Hematopoietic multipotent progenitor cell treated with erythropoietin and hydrocortisone succinate and interleukin-3 and kit ligand, for 4 days (in vitro differentiated cells): ENCODE data around the gene NUDT2.

Source experiments
- DNase-seq: peaks from one replicate; pipeline ENCODE4 v3.0.0-alpha.2; 2015

NUDT2 gene

DNA sequence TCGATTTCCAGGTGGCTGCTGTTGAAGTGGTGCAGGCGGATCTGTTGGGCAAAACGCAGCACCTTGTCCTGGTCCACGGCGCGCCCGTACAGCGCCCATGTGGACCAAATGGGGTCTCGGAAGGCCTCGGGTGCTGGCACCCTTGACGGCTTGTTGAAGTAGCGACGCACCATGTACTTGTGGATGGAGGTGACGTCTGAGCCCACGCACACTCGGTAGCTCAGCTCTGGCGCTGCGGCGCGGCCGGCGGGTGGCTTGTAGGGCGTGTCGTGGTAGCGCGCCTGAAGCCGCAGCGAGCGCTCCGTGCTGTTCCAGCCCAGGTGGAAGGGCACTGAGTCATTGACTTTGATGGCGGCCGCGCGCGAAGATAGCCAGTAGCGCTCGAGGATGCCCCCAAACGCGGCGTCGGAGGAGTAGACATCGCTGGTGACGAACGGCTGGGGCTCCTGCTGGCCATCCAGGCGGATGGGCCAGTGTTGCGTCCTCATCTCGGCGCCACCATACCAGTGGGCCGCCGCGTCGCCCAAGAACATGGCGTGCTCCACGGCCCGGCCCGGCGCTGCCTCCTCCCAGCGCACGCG lies 42.6 kb downstream of the NUDT2 start:
- no peak for DNase-seq

DNA sequence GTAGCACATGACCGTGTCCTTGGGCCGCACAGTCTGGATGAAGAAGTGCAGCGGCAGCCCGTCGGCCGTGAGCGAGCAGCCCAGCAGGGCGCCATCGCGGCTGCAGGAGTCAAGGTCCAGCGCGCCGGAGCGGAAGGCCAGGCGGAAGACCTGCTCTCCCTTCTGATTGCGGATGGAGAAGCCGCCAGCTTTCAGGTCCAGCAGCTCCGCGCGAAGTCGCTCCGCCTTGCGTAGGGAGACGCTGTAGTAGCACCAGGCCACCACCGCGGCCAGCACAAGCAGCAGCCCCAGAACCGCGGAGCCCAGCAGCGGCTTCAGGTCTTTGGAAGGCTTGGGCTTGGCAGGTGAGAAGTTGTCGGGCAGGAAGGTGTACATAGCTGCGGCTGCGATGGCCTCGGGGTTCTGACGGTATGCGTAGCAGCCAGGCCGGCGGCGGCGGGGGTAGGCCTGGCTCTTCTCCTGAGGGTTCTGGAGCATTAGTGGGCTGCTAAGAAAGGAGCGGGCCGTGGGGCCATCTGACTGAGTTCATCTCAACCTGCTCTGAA lies 43.2 kb downstream of the NUDT2 start:
- DNase-seq, result no peak

DNA sequence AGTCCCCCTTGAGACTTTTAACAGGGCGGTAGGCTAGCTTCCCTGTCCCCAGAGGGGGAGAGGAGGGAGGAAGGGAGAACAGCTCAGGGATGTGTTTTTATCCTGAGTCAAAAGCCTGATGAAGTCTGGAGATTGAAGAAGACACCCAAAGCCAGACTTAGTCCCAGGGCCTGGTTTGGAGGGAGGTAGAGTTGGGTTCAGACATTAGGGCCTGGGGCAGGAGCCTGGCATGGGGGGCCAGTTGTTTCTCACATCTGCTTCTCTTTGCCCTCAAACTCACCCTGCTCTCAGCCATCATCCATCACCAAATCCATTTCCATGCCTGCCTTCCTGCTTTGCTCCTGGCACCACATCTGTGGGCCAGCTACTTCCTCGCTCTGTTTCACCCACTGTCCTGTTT lies 44.4 kb downstream of the NUDT2 start:
- DNase-seq, result no peak

DNA sequence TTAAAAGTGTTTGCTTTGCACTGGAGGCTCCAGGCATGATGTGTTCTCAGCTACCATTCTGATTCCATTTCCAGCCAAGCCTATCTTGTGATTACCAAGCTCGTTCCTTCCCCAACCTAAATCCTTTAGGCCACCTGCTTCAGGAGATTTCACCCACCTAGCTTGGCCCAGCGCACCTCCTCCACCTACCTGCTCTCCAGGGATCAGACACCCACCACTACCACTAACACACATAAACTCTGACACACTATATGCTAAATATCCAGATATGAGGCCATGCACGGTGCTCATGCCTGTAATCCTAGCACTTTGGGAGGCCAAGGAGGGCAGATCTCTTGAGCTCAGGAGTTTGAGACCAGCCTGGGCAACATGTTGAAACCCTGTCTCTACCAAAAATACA lies 45.0 kb downstream of the NUDT2 start:
- DNase-seq, result no peak

DNA sequence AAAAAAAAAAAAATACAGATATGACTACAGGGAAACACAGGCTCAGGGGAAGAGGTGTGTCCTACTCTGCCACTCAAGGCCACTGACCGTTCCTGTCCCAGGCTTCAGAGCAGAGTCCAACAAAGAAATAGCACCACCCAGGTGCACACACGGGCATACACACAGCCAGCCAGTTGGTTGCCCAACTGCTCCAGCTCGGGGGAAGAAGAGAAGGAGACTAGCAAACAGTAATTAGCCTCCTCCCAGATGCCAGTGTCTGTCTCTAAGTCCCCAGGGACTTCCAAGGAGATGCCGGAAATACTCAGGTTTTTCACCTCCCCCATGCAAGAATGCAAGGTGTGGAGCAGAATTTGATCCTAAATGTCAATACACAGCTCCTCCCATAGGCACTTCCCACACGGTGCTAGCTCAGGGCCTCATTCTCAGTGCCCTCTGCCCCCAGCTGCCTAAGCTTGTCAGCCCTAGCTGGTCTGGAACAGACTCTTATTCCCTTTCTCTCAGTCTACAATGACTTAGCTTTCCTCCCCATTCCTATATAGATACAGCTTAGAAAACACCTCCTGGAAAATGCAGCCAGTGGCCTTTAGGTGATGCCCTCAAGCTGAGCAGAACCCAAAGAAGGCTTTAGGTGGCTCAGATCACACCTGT lies 45.7 kb downstream of the NUDT2 start:
- no peak for DNase-seq

DNA sequence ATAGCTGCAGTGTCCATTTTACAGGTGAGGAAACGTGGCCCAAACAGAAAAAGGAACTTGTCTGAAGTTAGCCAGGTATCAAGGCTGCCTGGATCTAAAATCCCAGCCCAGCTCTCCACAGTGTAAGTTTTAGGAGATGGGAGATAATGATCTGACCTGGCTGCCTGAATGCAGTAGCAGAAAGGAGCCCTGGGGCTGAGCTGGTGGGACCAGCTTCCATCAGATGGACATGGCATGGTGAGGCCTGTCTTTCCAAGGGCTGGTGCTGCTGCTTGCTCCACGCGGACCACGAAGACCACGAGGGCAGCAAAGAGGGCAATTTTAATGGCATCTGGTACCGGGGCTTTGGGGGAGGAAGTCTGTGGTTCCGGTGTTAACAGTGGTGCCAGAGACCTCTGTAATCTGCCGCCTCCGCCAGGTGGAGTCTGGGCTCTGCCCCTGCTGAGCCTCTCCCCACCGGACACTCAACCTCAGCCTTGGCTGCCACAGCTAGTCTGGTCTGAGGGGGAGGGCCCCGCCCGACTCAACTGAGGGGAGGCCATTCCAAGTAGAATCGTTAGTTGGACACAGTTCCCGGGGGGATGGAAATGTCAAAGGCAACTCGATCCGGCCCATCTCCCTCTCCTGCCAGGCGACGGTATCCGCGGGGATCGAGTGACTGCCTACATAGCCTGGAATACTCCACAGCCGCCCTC lies 46.7 kb downstream of the NUDT2 start:
- DNase-seq, result peak; percentile 59

DNA sequence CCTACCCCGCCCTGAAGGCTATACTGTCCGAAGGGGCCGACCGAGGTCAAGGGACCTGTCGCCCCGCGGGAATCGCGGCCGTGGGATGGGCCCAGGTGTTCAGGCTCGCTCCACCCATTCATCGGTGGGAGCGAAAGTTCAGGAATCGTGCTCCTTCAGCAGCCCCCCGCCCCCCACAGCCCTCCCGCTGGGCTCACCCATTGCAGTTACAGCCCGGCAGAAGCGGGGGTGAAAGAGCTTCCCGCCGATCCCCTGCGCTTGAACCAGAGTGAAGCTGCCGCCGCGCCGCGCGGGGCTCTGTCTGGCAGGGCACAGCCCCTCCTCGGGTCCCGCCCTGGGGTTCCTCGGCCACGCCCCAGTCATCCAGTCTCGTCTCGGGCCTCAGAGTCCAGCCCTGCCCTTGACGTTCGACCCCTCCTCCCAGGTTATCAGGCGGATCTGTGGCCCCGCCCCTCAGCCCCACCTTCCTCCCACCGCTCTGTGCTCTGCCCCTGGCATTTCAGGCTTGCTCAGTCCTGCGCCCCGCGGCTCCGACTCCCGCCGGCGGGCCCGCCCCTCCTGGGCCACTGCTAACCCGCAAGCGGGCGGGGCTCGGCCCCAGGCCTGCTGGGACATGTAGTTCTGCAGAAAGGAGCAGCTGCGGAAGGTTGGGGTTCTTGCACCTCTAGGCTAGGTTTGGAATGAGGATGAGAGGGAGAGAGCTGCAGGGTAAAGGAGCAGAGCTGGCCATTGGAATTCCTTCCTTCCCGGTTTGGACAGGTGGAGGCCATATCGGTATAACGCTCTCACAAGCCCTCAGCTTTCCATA lies 47.4 kb downstream of the NUDT2 start, which contains the start of gene MYORG:
MYORG (minus strand) TSS at position 303 of the 808 bp plus-strand sequence. CDS start 3,955 bp downstream, outside the sequence.
- DNase-seq, result peak; percentile 98

DNA sequence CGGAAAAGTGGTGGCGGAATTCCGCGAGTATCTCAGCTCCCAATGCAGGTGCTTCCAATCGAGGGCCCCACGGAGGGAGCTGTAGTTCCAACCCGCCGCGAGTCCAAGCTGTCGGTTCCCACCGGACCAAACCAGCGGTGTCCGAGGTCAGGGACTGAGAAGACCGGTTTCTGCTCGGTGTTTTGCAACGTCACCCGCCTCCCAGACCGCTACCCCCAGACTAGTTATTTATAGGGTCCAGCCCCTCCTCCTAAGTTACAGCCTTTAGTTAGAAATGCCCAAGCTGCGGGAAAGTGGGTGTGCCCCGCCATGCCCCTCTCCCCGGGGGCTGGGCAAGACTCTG lies 48.0 kb downstream of the NUDT2 start:
- peak; percentile 61 for DNase-seq

DNA sequence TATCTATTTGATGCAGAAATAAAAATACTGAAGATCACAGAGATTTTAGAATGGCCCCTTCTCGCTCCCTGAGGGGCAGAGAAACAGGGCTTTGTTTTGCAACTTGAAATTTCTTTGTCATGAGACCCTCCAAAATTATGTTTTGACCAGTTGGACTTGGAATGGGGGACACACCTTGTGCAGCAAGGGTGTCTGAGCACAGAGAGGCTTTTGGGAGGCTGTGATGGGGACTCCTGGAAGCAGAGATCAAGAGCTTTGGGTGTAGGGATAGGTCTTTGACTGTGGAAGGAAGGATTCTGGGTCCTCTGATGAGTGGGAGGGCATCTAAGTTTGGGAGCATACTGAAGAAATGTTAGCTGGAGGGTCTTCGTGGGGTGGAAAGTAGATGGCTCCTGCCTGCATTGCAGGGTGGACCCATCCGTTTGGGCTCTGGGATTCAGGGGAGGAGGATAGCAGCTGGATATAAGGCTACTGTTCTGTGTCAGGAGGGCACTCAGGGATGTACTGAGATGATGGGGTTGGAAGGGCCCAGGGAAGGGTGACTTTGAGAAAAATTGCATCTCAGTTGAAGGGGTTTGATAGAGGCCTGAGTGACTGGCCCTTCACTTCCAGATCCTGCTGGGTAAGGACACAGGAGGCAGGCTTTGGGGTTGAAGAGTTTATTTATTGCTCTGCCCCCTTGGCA lies 49.1 kb downstream of the NUDT2 start:
- DNase-seq, result no peak

DNA sequence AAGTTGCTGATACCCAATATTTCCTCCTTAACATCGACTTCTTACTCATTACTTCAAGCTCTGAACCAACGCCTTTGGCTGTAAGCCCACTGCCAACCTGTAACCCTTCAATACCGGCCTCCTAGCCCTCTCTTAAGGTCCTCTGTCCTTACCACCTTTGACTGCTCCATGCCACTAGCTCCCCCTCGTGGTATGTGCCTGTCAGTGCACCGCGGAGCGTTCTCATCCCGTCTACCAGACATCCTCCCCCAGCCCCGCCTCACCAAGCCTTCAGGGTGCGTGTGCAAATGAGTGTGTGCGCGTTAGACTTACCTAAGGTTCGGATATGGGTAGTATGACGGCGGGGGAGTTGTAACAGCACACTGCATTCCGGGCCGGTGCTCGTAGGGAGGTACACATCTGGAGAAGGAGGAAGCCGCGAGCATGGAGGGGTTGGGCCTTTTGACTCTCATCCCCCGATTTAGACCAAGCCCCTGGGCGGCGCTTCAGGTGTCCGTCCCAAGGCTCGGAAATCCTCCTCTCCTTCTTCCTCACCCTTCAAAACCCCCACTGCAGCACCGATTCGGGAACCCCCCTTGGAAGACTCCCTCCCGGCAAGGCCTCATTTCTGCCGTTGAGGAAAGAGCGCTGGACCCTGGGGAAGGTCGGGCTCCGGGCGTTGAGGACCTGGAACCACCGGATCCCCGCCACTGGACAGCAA lies 50.1 kb downstream of the NUDT2 start:
- DNase-seq, result peak; percentile 94

DNA sequence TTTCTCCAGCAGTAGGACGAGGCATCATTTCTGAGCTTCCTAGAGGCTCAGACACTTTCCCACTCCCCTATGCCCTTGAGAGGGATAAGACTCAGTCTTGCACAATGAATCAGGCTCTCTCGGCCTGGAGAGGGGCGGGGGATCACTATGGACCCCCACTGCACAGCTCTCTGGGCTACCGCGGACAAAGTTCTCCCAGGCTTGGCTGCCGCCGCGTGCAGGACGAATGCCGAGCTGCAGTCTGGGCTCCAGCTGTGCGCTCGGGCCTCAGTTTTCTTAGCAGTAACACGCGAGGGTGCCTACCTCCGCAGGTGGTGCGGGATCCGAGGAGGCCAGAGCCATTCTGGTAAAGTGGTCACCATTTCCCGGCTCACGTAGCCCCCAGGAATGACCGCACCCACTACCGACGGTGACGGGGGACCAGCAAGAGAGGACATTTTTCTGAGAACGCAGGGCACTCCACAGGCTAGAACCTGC lies 50.7 kb downstream of the NUDT2 start:
- DNase-seq, result peak; percentile 37

DNA sequence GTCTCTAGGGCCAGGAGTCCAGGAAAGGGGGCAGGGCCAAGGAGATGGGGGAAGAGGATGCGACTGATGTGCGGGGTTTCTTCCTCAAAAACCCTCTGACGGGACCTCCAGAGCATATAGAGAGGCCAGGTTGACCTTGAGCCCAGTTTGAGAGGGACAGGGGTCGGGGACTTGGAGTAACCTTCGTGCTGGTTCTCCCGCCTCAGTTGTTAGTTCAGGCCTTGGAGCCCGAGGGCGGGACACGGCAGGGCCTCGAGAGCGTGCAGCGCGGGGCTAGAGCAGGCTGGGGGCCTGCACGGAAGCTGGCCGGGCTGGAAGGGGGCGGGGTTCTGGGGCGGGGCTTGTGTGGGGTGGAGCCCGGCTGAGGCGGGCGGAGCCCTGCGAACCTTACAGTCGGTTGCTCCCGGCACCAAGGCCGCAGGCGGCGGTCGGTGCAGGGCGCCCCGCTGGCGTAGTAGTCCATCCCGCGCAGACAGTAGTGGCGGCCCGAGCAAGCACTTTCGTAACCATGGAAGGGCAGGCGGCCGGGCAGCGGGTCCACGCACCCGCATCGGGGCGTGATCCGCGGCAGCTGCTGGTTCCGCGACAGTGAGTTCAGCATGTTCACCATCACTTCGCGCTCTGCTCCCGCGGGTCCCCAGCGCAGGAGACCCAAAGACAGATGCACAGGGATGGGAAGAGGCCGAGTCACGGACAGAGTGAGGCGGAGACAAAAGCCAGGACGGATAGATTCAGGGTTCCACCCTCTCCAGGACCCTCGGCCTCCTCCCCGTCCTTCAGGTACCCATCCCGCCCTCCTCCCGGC lies 51.3 kb downstream of the NUDT2 start:
- DNase-seq, result peak; percentile 90

DNA sequence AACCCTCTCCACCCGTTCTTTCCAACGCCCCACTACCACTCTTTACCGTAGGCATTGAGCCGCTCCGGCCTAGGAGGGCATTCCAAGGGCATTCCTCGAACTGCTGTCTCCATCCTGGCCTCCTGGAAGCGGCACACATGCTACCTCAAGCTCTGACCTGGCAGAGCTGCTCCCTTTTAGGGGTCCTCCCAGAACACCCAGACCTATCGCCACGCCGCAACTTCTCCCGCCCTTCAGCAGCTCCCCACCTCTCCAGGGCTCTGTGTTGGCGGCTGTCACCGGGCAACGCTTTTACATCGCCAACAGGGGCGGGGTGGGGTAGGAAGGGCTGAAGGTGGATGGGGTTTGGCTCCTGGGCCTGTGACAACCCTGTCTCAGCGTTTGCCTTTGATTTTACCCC lies 52.0 kb downstream of the NUDT2 start:
- DNase-seq, result peak; percentile 53

DNA sequence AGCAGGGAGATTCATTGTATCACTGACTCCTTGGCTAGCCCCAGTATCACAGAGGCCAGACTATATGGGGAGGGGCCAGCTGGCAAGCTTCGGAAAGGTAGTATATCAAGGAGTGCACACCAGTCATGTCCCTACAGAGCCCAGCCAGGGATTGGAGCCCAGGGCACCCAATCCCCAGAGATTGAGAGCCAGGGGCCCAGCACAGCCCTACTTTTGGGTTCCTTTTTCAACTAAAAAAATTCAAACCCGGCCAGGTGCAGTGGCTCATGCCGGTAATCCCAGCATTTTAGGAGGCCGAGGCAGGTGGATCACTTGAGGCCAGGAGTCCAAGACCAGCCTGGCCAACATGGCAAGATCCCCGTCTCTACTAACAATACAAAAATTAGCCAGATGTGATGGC lies 52.7 kb downstream of the NUDT2 start:
- no peak for DNase-seq

DNA sequence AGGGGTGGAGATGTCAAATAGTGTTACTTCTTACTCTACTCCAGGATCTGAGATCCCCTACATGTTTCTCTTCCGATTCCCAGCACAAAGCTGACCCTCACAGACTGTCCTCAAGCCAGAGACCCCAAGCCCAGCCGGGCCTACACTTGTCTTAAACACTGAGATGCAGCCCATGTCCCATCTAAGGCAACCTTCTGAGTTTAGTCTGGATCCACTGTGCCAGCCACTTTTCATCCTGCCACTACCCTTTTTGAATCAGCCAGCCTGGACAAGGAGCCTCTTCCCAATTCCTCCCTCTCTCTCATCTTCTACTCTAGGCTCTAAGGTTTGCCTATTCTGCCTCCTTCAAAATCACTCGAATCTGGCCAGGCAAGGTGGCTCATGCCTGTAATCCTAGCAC lies 53.5 kb downstream of the NUDT2 start:
- no peak for DNase-seq

DNA sequence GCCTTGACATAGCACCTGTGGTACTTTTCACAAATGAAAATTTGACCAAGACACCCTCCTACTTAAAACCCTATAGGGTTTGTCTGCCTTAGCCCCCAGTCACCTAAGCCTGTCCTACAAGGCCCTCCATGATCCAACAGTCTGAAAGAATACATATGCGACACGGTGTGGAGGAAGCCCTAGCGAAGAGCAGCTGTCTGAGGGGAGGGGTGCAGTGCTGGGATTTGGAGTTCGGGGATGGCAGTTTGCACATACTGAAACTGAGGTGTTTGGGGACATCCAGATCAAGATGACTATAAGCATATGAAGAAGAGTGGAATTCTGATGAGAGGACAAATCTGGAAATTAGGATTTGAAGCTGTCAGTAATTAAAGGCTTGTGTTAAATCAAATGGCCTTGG lies 54.5 kb downstream of the NUDT2 start:
- no peak for DNase-seq

DNA sequence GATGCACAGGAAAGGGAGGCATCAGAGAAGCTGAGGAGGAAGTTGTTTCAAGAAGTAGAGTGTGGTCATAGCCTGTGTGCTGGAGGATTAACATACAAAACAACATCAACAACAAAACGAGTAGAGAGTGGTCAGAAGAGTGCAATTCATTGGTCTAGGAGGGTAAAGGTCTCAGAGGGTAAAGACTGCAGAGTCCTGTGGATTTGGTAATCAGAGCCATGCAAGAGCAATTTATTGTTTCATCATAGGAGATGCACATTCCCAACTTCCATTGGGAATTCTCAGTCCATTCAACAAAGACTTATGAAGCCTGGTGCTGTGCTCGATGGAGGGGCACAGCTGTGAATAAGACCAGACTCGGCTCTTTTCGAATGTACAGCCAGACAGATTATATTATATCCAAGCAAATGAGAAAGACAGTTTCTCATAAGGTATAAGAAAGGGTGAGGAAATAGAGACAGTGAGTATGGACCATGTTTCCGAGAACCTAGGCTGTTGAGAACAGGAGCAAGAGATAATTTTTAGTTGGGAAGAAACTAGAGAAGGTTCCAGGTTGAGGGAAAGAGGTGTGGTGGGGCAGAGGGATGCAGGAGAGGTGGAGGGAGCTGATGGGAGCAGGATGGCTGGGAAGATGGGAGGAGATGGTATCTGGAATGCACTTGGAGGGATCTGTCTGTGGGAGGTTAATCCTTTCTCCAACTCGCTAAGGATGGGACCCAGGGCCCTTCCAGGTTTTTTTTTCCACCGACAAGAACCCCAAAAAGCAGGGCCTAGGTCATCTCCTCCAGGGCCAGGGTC lies 55.2 kb downstream of the NUDT2 start:
- DNase-seq, result no peak

DNA sequence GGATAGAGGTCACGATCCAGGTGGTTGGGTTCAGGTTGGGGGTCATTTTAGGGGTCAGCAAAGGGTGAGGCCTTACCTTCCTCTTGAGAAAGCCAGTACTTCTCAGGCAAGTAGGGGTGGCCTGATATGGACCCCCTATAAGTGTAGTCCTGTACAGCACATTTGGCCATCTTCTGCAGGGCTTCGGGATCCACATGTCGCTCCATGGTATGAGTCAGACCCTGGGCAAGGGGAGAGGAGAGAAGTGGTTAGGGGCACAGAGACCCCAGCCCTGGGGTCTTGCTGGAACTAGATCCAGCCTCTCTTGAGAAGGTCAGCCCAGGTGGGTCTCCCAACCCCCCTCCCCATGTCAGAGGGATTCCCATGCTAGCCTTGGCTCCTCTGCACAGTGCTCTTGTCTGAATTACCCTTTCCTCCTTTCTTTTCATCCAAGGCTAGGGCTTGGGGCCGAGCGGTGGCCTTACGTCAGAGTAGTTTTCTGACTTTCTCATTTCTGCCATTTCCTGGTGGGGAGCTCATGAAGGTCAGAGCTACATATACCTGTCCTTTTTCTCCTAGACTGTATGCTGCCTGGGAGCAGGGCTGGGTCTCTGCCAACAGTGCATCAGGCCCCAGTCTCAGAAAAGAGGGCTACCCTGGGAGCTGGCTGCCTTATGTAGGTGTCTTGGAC lies 56.3 kb downstream of the NUDT2 start:
- DNase-seq, result no peak

DNA sequence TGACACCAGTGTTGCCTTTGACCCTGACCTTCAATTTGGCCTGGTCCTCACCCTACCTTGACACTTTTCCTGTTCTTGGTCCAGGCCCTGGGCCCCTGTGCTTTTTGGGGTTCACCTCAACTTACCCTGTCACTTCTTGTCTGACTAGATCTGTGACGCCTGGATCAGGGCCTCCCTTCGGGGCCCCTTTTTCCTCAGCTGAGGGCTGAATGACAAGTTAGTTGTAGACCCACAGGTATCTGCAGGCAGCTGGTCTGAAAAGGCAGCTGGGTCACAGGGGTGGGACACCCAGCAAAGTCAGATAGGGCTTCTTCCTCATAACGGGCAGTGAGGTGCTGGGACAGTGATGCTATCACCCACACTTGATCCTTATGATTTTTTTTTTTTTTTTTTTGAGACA lies 57.3 kb downstream of the NUDT2 start:
- DNase-seq, result no peak

DNA sequence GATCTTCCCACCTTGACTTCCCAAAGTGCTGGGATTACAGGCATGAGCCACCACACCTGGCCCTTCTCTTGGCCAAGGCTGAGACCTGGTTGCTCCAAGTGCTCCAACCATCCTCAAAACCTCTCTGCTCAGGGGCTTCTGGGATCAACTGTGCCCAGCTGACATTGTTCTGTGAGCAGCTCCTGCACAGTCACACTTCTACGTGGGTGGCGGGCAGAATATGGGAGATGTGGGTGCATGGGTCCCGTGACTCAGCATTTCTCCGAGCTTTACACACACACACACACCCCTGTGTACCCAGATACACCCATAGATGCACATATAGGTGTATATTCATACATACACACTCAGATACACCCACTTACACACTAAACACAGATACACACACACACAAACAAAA lies 57.9 kb downstream of the NUDT2 start:
- no peak for DNase-seq
